Measurements from ENCODE around the gene GPI.
"Not testable (repeated sequence)": the region's sequence is repeated elsewhere in the genome, so short reads cannot be mapped to it uniquely, and the experiment has no call there.

The GPI gene

GRCh38 chr19:34400844-34401243, 35.8 kb downstream of the GPI start:
- in situ Hi-C loops (cut with HindIII; ENCODE audit: low sequenced_read_pairs) = not testable (repeated sequence)

- in situ Hi-C loops (cut with HindIII; ENCODE audit: low sequenced_read_pairs) = no loop called here
These were observed 37.1 kb downstream of the GPI start for GRCh38 chr19:34402074-34402600.

GRCh38 chr19:34403784-34404108, 38.8 kb downstream of the GPI start:
- in situ Hi-C loops (cut with HindIII; ENCODE audit: low sequenced_read_pairs) = no loop called here

GRCh38 chr19:34404109-34404909, 39.3 kb downstream of the GPI start, which contains the start of gene PDCD2L:
Gene PDCD2L (plus strand): TSS chr19:34404399. CDS start chr19:34404431, 32 bp downstream.
- in situ Hi-C loops (cut with HindIII; ENCODE audit: low sequenced_read_pairs) = no loop called here

- in situ Hi-C loops (cut with HindIII; ENCODE audit: low sequenced_read_pairs) = no loop called here
These were observed 41.1 kb downstream of the GPI start for GRCh38 chr19:34405892-34406660.

- in situ Hi-C loops (cut with HindIII; ENCODE audit: low sequenced_read_pairs) = no loop called here
These were observed 43.4 kb downstream of the GPI start for GRCh38 chr19:34408411-34408810.

- in situ Hi-C loops (cut with HindIII; ENCODE audit: low sequenced_read_pairs) = no loop called here
These were observed 44.5 kb downstream of the GPI start for GRCh38 chr19:34409189-34410164.

GRCh38 chr19:34411216-34411615, 46.2 kb downstream of the GPI start:
- in situ Hi-C loops (cut with HindIII; ENCODE audit: low sequenced_read_pairs) = no loop called here

- in situ Hi-C loops (cut with HindIII; ENCODE audit: low sequenced_read_pairs) = no loop called here
These were observed 51.1 kb downstream of the GPI start for GRCh38 chr19:34416021-34416545.

- in situ Hi-C loops (cut with HindIII; ENCODE audit: low sequenced_read_pairs) = no loop called here
These were observed 53.3 kb downstream of the GPI start for GRCh38 chr19:34418300-34418699.

- in situ Hi-C loops (cut with HindIII; ENCODE audit: low sequenced_read_pairs) = no loop called here
These were observed 61.2 kb downstream of the GPI start for GRCh38 chr19:34426096-34426661.

GRCh38 chr19:34428549-34429285, 63.7 kb downstream of the GPI start:
- in situ Hi-C loops (cut with HindIII; ENCODE audit: low sequenced_read_pairs) = no loop called here

GRCh38 chr19:34429553-34429952, 64.6 kb downstream of the GPI start:
- in situ Hi-C loops (cut with HindIII; ENCODE audit: low sequenced_read_pairs) = no loop called here

GRCh38 chr19:34430738-34431625, 66.0 kb downstream of the GPI start:
- in situ Hi-C loops (cut with HindIII; ENCODE audit: low sequenced_read_pairs) = no loop called here

GRCh38 chr19:34431681-34432402, 66.8 kb downstream of the GPI start:
- in situ Hi-C loops (cut with HindIII; ENCODE audit: low sequenced_read_pairs) = no loop called here

- in situ Hi-C loops (cut with HindIII; ENCODE audit: low sequenced_read_pairs) = no loop called here
These were observed 67.8 kb downstream of the GPI start for GRCh38 chr19:34432797-34433196.

- in situ Hi-C loops (cut with HindIII; ENCODE audit: low sequenced_read_pairs) = no loop called here
These were observed 71.7 kb downstream of the GPI start for GRCh38 chr19:34436716-34437115.

- in situ Hi-C loops (cut with HindIII; ENCODE audit: low sequenced_read_pairs) = no loop called here
These were observed 83.2 kb downstream of the GPI start for GRCh38 chr19:34448191-34448590.
